GM13976 (cell line): Measurements from ENCODE around the gene GALNT18.

ENCODE experiments used
- DNase-seq: peaks from one replicate; pipeline ENCODE4 v3.0.0; 2012; ENCODE audit warnings: low spot score
- in situ Hi-C: fragments of 300-500 bp; cut with MboI; formaldehyde crosslinking; loops from one replicate; pipeline ENCODE4 v1.12.0; 2022; ENCODE audit warnings: low sequenced_read_pairs, mixed read lengths, inconsistent platforms; ENCODE audit not compliant: unreplicated experiment
- TF ChIP-seq, protein P1 (sequence below): IDR thresholded peaks from 2 replicates; pipeline ENCODE4 v1.5.1; 2012; ENCODE audit warnings: borderline replicate concordance, mild to moderate bottlenecking; ENCODE audit not compliant: insufficient read depth; ENCODE audit errors: extremely low read depth, missing control alignments, control extremely low read depth

The GALNT18 gene

GRCh38 chr11:11498195-11498594 is 123.6 kb downstream of the GALNT18 start:
- TF ChIP-seq, protein P1, sequence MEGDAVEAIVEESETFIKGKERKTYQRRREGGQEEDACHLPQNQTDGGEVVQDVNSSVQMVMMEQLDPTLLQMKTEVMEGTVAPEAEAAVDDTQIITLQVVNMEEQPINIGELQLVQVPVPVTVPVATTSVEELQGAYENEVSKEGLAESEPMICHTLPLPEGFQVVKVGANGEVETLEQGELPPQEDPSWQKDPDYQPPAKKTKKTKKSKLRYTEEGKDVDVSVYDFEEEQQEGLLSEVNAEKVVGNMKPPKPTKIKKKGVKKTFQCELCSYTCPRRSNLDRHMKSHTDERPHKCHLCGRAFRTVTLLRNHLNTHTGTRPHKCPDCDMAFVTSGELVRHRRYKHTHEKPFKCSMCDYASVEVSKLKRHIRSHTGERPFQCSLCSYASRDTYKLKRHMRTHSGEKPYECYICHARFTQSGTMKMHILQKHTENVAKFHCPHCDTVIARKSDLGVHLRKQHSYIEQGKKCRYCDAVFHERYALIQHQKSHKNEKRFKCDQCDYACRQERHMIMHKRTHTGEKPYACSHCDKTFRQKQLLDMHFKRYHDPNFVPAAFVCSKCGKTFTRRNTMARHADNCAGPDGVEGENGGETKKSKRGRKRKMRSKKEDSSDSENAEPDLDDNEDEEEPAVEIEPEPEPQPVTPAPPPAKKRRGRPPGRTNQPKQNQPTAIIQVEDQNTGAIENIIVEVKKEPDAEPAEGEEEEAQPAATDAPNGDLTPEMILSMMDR: no peak
- no peak for DNase-seq
- in situ Hi-C loops: no loop called here

- in situ Hi-C loops: no loop called here
- no peak for DNase-seq
- TF ChIP-seq, protein P1: no peak
Observed at GRCh38 chr11:11496879-11497278, 124.9 kb downstream of the GALNT18 start.

DNA sequence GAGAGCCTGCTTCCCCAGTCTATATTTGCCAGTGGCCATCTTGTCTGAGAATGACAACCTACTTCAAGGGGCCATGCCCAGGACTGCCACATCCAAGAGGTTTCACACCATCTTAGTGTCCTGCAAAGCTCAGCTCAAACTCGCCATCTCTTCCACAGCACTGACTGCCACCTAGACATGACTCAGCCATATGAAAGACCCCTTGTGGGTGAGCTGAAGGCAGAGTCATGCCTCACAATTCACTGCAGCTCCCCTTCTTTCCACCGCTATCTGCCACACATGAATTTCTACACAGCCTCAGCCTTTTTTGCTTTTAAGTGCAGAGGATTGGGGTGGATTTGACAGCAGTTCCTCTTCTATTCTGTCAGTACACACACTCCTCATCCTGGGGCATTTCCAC is 127.5 kb downstream of the GALNT18 start:
- no peak for DNase-seq
- TF ChIP-seq, protein P1: no peak
- in situ Hi-C loops: no loop called here

DNA sequence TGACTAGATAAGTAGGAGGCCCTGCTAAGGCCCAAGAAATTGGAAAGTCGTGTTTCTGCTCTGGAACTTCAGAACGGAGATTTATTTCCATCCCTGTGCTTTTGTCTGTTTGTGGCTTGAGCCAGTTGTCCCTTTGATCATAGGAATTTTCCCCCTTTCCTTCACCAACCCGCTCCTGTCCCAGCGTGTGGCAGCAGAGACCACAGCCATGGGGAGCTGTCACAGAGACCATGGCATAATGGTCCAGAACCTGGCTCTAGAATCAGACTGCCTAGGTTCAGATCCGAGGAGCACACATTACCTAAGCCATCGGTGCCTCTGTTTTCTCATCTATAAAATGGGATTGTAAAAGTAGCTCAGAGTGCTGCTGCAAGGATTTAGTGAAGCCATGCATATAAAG is 128.1 kb downstream of the GALNT18 start:
- no peak for DNase-seq
- TF ChIP-seq, protein P1: no peak
- in situ Hi-C loops: no loop called here

DNA sequence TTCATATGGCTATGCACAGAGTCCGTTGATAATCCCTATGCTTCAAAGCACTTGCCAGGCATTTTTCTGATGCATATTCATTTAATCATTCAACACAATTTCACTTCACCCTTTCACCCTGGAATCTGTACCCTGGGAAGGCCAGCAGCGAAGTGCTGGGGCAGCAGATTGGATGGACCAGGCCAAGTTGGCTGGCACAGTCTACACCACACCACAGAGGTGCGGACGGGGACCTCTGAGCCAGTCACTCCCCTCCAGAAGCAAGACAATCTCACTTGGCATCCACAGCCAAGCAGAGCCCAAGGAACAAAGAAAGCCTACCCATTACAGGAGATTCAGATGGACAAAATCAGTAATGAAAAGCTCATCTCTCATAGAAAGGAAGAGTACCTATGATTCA is 130.2 kb downstream of the GALNT18 start:
- in situ Hi-C loops: no loop called here
- DNase-seq: no peak
- TF ChIP-seq, protein P1: no peak

GRCh38 chr11:11491014-11491413 is 130.8 kb downstream of the GALNT18 start:
- in situ Hi-C loops: no loop called here
- TF ChIP-seq, protein P1: no peak
- DNase-seq: no peak

- TF ChIP-seq, protein P1: no peak
- DNase-seq: no peak
- in situ Hi-C loops: no loop called here
Observed at GRCh38 chr11:11486423-11486822, 135.4 kb downstream of the GALNT18 start.
